Kidney epithelial cell (primary cell): Measurements from ENCODE around the gene CXCR3. TPM values are rescaled to one million over a fixed set of nuclear protein-coding genes. Genes with fewer than 3 reads are reported as not detected.

Source experiments
- DNase-seq: peaks from one replicate; pipeline ENCODE4 v3.0.0-alpha.2; 2010; ENCODE audit warnings: low read depth
- H3K27me3 ChIP-seq: 2 replicates; pipeline ENCODE4 v1.6.0; 2011; ENCODE audit warnings: low read length; ENCODE audit not compliant: control insufficient read depth, insufficient read depth
- H3K36me3 ChIP-seq: 2 replicates; pipeline ENCODE4 v1.5.1; 2011; ENCODE audit warnings: low read length; ENCODE audit not compliant: control insufficient read depth, insufficient read depth
- H3K4me3 ChIP-seq: 2 replicates; pipeline ENCODE4 v1.5.1; 2011; ENCODE audit warnings: low read depth, mild to moderate bottlenecking, control low read depth, low read length
- total RNA-seq: library from RNA; depleted of rRNA; stranded (reverse); fragments of >200 nt; gene quantifications from 2 replicates; pipeline ENCODE4 v1.2.3, GENCODE V29; 2015
- TF ChIP-seq, protein P1 (sequence below): IDR thresholded peaks from 2 replicates; pipeline ENCODE4 v1.5.1; 2011; ENCODE audit warnings: mild to moderate bottlenecking, moderate library complexity, low read length, control low read depth, inconsistent platforms; ENCODE audit not compliant: insufficient read depth, poor library complexity, severe bottlenecking

CXCR3 gene
- total RNA-seq, 1 donor from 2014 or later = not detected

DNA sequence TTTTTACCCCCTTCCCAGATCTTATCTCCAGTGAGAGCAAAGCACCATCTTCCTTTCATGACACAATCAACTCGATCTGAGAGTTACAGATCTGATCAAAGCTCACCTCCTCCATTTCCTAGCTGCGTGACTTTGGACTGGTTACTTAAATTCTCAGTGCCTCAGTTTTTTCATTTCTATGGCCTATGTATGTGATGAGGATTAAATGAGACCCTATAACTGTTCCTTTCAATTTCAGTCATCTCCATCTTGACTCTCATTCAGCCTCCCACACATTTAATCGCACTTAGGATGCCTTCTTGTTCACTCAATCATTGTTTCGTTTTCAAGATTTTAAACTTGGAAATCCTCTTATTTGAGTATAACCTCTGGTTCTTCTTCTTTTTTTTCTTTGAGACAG, 20.1 kb upstream of the CXCR3 start:
- TF ChIP-seq, protein P1, sequence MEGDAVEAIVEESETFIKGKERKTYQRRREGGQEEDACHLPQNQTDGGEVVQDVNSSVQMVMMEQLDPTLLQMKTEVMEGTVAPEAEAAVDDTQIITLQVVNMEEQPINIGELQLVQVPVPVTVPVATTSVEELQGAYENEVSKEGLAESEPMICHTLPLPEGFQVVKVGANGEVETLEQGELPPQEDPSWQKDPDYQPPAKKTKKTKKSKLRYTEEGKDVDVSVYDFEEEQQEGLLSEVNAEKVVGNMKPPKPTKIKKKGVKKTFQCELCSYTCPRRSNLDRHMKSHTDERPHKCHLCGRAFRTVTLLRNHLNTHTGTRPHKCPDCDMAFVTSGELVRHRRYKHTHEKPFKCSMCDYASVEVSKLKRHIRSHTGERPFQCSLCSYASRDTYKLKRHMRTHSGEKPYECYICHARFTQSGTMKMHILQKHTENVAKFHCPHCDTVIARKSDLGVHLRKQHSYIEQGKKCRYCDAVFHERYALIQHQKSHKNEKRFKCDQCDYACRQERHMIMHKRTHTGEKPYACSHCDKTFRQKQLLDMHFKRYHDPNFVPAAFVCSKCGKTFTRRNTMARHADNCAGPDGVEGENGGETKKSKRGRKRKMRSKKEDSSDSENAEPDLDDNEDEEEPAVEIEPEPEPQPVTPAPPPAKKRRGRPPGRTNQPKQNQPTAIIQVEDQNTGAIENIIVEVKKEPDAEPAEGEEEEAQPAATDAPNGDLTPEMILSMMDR = no peak
- no peaks in the 10 kb centered on the region for H3K27me3 ChIP-seq
- no peak for DNase-seq
- H3K36me3 ChIP-seq = no peaks in the 10 kb centered on the region
- no peak overlapping the region for H3K4me3 ChIP-seq

DNA sequence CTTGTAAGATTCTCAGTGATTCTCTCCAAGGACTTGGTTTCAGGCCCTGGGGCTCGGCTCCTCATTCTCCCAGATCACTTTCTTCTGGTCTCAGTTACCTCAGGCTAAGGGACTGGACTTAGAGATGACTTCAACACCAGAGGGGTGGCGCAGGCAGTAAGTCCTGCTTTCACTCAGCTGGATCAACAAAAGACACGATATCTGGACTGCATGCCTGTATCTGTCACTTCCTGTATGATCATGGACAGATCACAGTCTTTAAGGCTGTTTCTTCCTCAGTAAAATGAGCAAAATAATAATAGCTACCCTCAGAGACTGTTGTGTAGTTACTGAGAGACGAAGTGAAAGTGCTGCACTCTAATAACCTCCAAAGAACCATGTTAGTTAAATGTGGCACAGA, 19.5 kb upstream of the CXCR3 start:
- no peak overlapping the region for H3K4me3 ChIP-seq
- DNase-seq = no peak
- TF ChIP-seq, protein P1 = no peak
- H3K27me3 ChIP-seq = no peaks in the 10 kb centered on the region
- no peaks in the 10 kb centered on the region for H3K36me3 ChIP-seq

DNA sequence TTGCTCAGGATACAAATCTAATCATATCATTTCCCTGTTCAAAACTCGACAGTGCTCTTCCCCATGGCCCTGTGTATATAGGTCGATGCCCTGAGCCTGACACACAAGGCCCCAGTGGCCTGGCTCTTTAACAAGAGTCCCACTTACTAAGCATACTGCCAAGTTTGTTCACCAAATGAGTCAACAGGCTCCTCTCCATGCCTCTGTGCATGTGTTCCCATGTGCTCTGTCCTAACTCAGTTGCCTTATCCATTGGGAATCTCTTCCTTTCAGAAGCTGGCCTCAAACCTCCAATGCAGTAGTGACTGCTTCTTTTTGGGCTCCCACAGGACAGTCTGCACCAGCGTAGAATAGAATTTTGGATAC, 18.9 kb upstream of the CXCR3 start:
- Histone ChIP-seq H3K36me3 (no peaks in the 10 kb centered on the region), H3K4me3 (no peak overlapping the region), H3K27me3 (no peaks in the 10 kb centered on the region)
- TF ChIP-seq, protein P1 = no peak
- DNase-seq = no peak

DNA sequence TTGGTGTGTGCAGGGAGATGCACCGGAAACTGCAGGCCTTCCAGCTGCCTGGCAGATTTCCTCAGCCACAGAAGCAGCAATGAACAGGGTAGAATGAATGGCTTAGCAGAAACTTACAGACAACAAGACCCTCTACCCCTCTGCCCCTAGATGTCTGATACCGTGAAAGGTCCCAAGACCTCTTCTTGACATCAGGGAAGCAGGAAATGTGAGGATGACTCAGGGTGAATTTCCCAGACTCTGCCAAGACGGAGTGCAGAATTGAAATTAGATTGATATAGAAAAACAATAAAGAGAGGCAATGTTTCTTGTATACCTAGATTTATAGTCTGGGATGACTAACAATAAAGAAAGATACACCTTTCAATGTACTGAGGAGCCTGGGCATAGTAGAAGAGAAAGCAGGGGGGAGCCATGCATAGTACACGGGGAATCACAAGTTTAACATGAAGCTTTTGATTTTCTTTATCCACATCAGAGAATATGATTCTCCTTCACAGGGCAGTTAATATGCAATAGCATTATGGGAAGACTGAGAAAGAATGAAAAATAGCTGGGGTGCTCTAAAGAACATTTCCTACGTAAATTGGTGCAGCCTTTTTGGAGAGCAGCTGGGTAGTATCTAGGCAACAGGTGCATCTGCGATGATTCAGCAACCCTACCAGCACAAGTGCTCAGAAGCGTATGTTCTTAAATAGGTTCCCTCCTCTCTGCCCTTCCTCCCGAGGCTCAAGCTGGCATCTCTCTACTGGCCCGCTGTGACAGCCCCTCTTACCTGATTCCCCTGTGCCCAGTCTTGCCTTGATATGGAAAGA, 18.3 kb upstream of the CXCR3 start:
- no peak for DNase-seq
- Histone ChIP-seq H3K4me3 (no peak overlapping the region), H3K36me3 (no peaks in the 10 kb centered on the region), H3K27me3 (no peaks in the 10 kb centered on the region)
- TF ChIP-seq, protein P1 = no peak

DNA sequence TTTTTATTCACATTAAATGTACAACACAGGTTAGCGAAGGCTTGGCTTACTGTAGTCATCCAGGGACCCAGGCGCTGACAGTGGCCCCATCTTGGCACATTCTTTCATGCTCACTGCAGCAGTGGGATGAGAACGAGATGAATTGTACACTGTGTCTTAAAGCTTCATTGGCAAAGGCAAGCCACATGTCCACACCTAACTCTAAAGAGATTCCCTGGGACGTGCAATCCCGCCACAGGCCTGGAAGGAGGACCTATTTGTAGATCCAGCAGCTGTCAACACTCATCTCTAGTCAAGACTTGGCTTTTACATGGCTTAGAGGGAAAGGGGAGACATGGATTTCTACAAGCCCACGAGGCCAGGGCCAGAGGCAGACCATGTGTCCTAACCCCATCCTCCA, 16.1 kb upstream of the CXCR3 start:
- Histone ChIP-seq H3K27me3 (no peaks in the 10 kb centered on the region), H3K4me3 (no peak overlapping the region), H3K36me3 (no peaks in the 10 kb centered on the region)
- no peak for DNase-seq
- TF ChIP-seq, protein P1 = no peak
